ENCODE data around the gene DGKQ.

DGKQ gene

DNA sequence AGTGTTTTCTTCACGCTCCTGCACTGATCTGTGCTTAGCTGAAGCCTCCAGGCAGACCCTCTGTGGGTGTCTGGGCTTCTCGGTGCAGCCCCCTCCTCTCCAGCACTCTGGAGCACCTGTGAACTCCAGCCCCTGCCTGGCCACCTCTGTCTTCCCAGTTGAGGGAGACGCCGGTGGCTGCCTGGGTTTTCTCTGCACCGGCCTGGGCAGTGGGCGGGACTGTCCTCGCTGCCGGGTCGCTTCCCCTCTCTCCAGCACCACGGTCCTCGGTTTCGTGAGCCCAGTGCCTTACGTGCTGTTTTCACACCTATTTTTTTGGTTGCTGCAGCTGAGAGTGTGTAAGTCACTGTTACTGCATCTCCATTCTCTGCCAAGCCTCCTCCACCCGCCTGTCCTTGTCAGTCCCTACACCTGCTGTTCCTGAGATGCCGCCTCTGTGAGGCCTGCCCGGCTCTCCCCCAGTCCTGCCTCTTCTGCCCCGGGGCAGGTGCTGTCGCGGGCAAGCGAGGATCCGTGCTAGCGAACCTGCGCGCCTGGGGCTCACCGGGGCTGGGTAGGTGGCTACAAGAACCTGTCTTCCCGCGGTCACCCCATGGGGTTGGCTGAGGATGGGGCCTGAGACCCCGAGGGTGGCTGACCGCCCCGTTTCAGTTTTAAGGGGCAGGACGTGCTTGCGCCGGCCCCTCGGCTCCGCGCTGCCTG is 35.6 kb upstream of the DGKQ start:
- no peak for DNase-seq
- Histone ChIP-seq H3K27me3 (replicated peaks; ENCODE audit: insufficient read depth, low read length) (no peaks in the 10 kb centered on the region), H3K9me2 (replicated peaks; ENCODE audit: insufficient read depth, low read length) (no peaks in the 10 kb centered on the region), H4K20me1 (ENCODE audit: insufficient read depth, low read length) (no peaks in the 10 kb centered on the region), H3K27ac (ENCODE audit: low read length) (no peak overlapping the region), H3K79me2 (ENCODE audit: low read length) (no peaks in the 10 kb centered on the region), H2AFZ (ENCODE audit: low read length) (no peak overlapping the region), H3K9me3 (replicated peaks; ENCODE audit: insufficient read depth, low read length) (no peaks in the 10 kb centered on the region), H3K36me3 (replicated peaks; ENCODE audit: insufficient read depth, low read length) (no peaks in the 10 kb centered on the region), H3K4me1 (ENCODE audit: low read length) (no peaks in the 10 kb centered on the region), H3K4me2 (ENCODE audit: low read depth, low read length) (no peak overlapping the region), H3F3A (ENCODE audit: insufficient read depth, low read length) (no peaks in the 10 kb centered on the region), H3K4me3 (ENCODE audit: low read length) (no peak overlapping the region), H3K9ac (ENCODE audit: low read length) (no peak overlapping the region)
- TF ChIP-seq EZH2phosphoT487 (IDR thresholded peaks at IDR 0.05; ENCODE audit: low read length) (no peak), EZH2 (optimal IDR thresholded peaks at IDR 0.05; ENCODE audit: low read depth, low read length) (no peak)
- TF ChIP-seq, protein P1, sequence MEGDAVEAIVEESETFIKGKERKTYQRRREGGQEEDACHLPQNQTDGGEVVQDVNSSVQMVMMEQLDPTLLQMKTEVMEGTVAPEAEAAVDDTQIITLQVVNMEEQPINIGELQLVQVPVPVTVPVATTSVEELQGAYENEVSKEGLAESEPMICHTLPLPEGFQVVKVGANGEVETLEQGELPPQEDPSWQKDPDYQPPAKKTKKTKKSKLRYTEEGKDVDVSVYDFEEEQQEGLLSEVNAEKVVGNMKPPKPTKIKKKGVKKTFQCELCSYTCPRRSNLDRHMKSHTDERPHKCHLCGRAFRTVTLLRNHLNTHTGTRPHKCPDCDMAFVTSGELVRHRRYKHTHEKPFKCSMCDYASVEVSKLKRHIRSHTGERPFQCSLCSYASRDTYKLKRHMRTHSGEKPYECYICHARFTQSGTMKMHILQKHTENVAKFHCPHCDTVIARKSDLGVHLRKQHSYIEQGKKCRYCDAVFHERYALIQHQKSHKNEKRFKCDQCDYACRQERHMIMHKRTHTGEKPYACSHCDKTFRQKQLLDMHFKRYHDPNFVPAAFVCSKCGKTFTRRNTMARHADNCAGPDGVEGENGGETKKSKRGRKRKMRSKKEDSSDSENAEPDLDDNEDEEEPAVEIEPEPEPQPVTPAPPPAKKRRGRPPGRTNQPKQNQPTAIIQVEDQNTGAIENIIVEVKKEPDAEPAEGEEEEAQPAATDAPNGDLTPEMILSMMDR (IDR thresholded peaks at IDR 0.05; ENCODE audit: low read length) = no peak

DNA sequence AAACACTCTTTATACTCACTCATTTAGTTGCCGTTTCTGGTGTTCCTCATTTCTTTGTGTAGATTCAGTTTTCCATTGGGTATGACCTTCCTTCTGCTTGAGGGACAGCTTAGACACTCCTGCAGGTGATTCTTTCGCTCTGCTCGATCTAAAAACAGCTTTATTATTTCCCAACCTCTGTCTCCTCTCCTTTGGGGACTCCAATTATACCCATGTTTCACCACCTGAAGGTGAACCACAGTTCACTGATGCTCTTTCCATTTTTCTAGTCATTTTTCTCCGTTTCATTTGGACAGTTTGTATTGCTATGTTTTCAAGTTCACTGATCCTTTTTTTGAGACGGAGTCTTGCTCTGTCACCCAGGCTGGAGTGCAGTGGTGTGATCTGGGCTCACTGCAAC is 33.5 kb upstream of the DGKQ start:
- no peak for DNase-seq
- no peak overlapping the region for H3K4me3 ChIP-seq (ENCODE audit: low read length)
- H3K27me3 ChIP-seq (replicated peaks; ENCODE audit: insufficient read depth, low read length) = no peaks in the 10 kb centered on the region

DNA sequence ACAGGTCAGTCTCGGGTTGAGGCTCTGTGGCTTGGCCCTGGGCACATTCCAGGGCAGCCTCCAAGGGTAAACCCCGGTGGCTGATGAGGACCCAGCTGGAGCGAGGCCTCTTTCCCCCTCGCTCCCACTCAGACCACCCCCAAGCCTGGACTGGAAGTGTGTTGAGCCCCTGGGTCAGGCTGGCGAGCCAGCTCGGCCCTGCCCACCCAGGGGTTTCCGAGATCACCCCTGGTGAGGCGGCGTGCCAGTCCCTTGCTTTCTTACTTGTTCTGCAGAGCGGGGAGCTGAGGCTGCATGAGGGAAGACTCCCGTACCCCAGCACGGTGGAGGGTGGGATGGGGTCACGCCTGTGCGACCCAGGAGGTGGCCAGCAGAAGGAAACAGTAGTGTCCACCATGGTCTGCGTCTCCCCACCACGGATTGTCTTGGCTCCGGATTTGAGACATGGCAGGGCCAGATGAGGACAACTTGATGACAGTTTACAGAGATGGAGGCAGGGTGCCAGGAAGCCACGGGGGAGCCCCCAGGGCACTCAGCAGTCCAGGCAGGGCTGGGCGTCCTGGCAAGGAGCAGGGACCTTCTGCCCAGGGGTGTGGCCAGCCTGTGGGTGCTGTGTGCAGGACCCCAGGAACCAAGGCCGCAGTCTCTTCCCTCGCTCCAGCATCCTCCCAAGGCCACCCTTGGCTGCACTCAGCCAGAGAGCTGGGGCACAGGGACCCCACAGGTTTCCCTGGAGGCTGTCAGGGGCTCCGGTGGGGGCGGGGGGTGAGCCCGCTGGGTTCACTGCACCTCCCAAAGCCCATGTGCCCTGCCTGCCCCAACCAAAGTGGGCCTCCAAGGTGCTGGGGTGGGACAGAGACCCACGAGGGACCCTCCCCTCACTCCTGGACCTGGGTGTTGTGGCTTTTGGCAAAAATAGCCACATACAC is 31.5 kb upstream of the DGKQ start:
- Histone ChIP-seq H3K4me1 (ENCODE audit: low read length) (no peaks in the 10 kb centered on the region), H3K27me3 (replicated peaks; ENCODE audit: insufficient read depth, low read length) (no peaks in the 10 kb centered on the region), H3K9me2 (replicated peaks; ENCODE audit: insufficient read depth, low read length) (no peaks in the 10 kb centered on the region), H3K9ac (ENCODE audit: low read length) (no peak overlapping the region), H4K20me1 (ENCODE audit: insufficient read depth, low read length) (no peaks in the 10 kb centered on the region), H2AFZ (ENCODE audit: low read length) (no peak overlapping the region), H3K79me2 (ENCODE audit: low read length) (no peaks in the 10 kb centered on the region), H3K27ac (ENCODE audit: low read length) (no peak overlapping the region), H3F3A (ENCODE audit: insufficient read depth, low read length) (no peaks in the 10 kb centered on the region), H3K9me3 (replicated peaks; ENCODE audit: insufficient read depth, low read length) (no peaks in the 10 kb centered on the region), H3K36me3 (replicated peaks; ENCODE audit: insufficient read depth, low read length) (no peaks in the 10 kb centered on the region), H3K4me2 (ENCODE audit: low read depth, low read length) (no peak overlapping the region), H3K4me3 (ENCODE audit: low read length) (no peak overlapping the region)
- no peak for DNase-seq
- TF ChIP-seq EZH2phosphoT487 (IDR thresholded peaks at IDR 0.05; ENCODE audit: low read length) (no peak), EZH2 (optimal IDR thresholded peaks at IDR 0.05; ENCODE audit: low read depth, low read length) (no peak)
- TF ChIP-seq, protein P1 (IDR thresholded peaks at IDR 0.05; ENCODE audit: low read length) = no peak

More for the DNA sequence above, 33.5 kb upstream of the DGKQ start:
- Histone ChIP-seq H3K36me3 (replicated peaks; ENCODE audit: insufficient read depth, low read length) (no peaks in the 10 kb centered on the region), H2AFZ (ENCODE audit: low read length) (no peak overlapping the region), H3K4me1 (ENCODE audit: low read length) (no peaks in the 10 kb centered on the region), H3K4me2 (ENCODE audit: low read depth, low read length) (no peak overlapping the region), H4K20me1 (ENCODE audit: insufficient read depth, low read length) (no peaks in the 10 kb centered on the region), H3K79me2 (ENCODE audit: low read length) (no peaks in the 10 kb centered on the region), H3K9ac (ENCODE audit: low read length) (no peak overlapping the region), H3K27ac (ENCODE audit: low read length) (no peak overlapping the region), H3K9me3 (replicated peaks; ENCODE audit: insufficient read depth, low read length) (no peaks in the 10 kb centered on the region), H3K9me2 (replicated peaks; ENCODE audit: insufficient read depth, low read length) (no peaks in the 10 kb centered on the region), H3F3A (ENCODE audit: insufficient read depth, low read length) (no peaks in the 10 kb centered on the region)
- TF ChIP-seq EZH2 (optimal IDR thresholded peaks at IDR 0.05; ENCODE audit: low read depth, low read length) = no peak
- TF ChIP-seq, protein P1 (IDR thresholded peaks at IDR 0.05; ENCODE audit: low read length) = no peak
